Neural progenitor cell (in vitro differentiated cells): Measurements from ENCODE around the gene MYO15A. TPM values are rescaled to one million over a fixed set of nuclear protein-coding genes. Genes with fewer than 3 reads are reported as not detected.

ENCODE experiments used
- DNase-seq: peaks from one replicate; pipeline ENCODE4 v3.0.0-alpha.2; 2016; ENCODE audit warnings: low spot score
- H2AFZ ChIP-seq: fragments of 200-600 bp; sonication (generic); replicated peaks from 2 replicates; pipeline ENCODE4 v1.6.1; 2016; ENCODE audit warnings: antibody characterized with exemption
- H3F3A ChIP-seq: fragments of 200-600 bp; sonication (generic); 2 replicates; pipeline ENCODE4 v1.6.1; 2016; ENCODE audit warnings: antibody characterized with exemption, low read depth
- H3K27ac ChIP-seq: fragments of 200-600 bp; sonication (generic); 2 replicates; pipeline ENCODE4 v1.5.1; 2016; ENCODE audit warnings: mild to moderate bottlenecking
- H3K27me3 ChIP-seq: fragments of 200-600 bp; sonication (generic); 2 replicates; pipeline ENCODE4 v1.6.1; 2016; ENCODE audit warnings: mild to moderate bottlenecking, moderate library complexity
- H3K36me3 ChIP-seq: fragments of 200-600 bp; sonication (generic); 2 replicates; pipeline ENCODE4 v1.5.1; 2016
- H3K4me1 ChIP-seq: fragments of 200-600 bp; sonication (generic); 2 replicates; pipeline ENCODE4 v1.6.1; 2016; ENCODE audit warnings: mixed run types
- H3K4me2 ChIP-seq: fragments of 200-600 bp; sonication (generic); 2 replicates; pipeline ENCODE4 v1.6.1; 2016
- H3K4me3 ChIP-seq: fragments of 200-600 bp; sonication (generic); 2 replicates; pipeline ENCODE4 v1.5.1; 2016
- H3K79me2 ChIP-seq: fragments of 200-600 bp; sonication (generic); 2 replicates; pipeline ENCODE4 v1.6.1; 2016; ENCODE audit warnings: low read depth
- H3K9ac ChIP-seq: fragments of 200-600 bp; sonication (generic); 2 replicates; pipeline ENCODE4 v1.6.1; 2016
- H3K9me3 ChIP-seq: fragments of 200-600 bp; sonication (generic); 2 replicates; pipeline ENCODE4 v1.5.1; 2016; ENCODE audit warnings: low read depth
- H4K20me1 ChIP-seq: fragments of 200-600 bp; sonication (generic); 2 replicates; pipeline ENCODE4 v1.6.1; 2016; ENCODE audit warnings: low read depth
- H3K27ac Mint-ChIP-seq: 3 replicates; pipeline ENCODE4 v1.8.0; 2021; ENCODE audit warnings: mixed read lengths
- H3K27me3 Mint-ChIP-seq: 2 replicates; pipeline ENCODE4 v1.8.0; 2022; ENCODE audit warnings: low read depth, mild to moderate bottlenecking, inconsistent platforms, moderate library complexity, mixed read lengths; ENCODE audit not compliant: insufficient read depth
- H3K36me3 Mint-ChIP-seq: 3 replicates; pipeline ENCODE4 v1.8.0; 2021; ENCODE audit warnings: mixed read lengths
- H3K4me1 Mint-ChIP-seq: 3 replicates; pipeline ENCODE4 v1.8.0; 2021; ENCODE audit warnings: mixed read lengths
- H3K4me3 Mint-ChIP-seq: 3 replicates; pipeline ENCODE4 v1.8.0; 2021; ENCODE audit warnings: mild to moderate bottlenecking, moderate library complexity, mixed read lengths
- H3K9me3 Mint-ChIP-seq: 3 replicates; pipeline ENCODE4 v1.8.0; 2020; ENCODE audit warnings: mixed read lengths
- CTCF ChIP-seq: fragments of 200-600 bp; sonication (generic); IDR thresholded peaks from 2 replicates; pipeline ENCODE4 v1.5.1; 2017; ENCODE audit warnings: antibody characterized with exemption, mild to moderate bottlenecking
- EZH2 ChIP-seq: fragments of 200-600 bp; sonication (generic); IDR thresholded peaks from 2 replicates; pipeline ENCODE4 v1.6.1; 2017; ENCODE audit warnings: antibody characterized with exemption, mild to moderate bottlenecking, moderate library complexity
- EZH2phosphoT487 ChIP-seq: fragments of 200-600 bp; sonication (generic); IDR thresholded peaks from 2 replicates; pipeline ENCODE4 v1.6.1; 2017; ENCODE audit warnings: antibody characterized with exemption
- total RNA-seq: library from RNA; depleted of rRNA; stranded (reverse); fragments of >200 nt; gene quantifications from 2 replicates; pipeline ENCODE4 v1.2.3, GENCODE V29; 2015; ENCODE audit warnings: low replicate concordance

Gene MYO15A
- total RNA-seq, 1 donor from 2014 or later = 1.2 TPM

- TF ChIP-seq CTCF = no peak
- TF ChIP-seq EZH2phosphoT487 = no peak
- peaks cover 72% of the 10 kb centered on the region for H3K79me2 ChIP-seq
These were observed 77.5 kb downstream of the MYO15A start for GRCh38 chr17:18185832-18186626.

GRCh38 chr17:18186627-18186982 is 78.0 kb downstream of the MYO15A start:
- H3K4me1 ChIP-seq = peaks cover 34% of the 10 kb centered on the region
- peaks cover 25% of the 10 kb centered on the region for H3F3A ChIP-seq
- peaks cover 78% of the 10 kb centered on the region for H4K20me1 ChIP-seq
- H3K27me3 Mint-ChIP-seq = peaks cover 6% of the 10 kb centered on the region
- peaks cover 78% of the 10 kb centered on the region for H3K79me2 ChIP-seq
- no peak overlapping the region for H3K27ac Mint-ChIP-seq
- peak overlapping the region; percentile 42 for H3K9ac ChIP-seq
- H3K9me3 ChIP-seq = no peaks in the 10 kb centered on the region
- H3K4me3 ChIP-seq = peak overlapping the region; percentile 72
- no peak for DNase-seq
- no peaks in the 10 kb centered on the region for H3K9me3 Mint-ChIP-seq
- no peak overlapping the region for H2AFZ ChIP-seq
- H3K36me3 ChIP-seq = no peaks in the 10 kb centered on the region
- H3K36me3 Mint-ChIP-seq = peaks cover 41% of the 10 kb centered on the region
- TF ChIP-seq EZH2 (no peak), EZH2phosphoT487 (no peak)
- peak overlapping the region; percentile 92 for H3K4me2 ChIP-seq
- H3K27me3 ChIP-seq = no peaks in the 10 kb centered on the region
- H3K4me3 Mint-ChIP-seq = peak overlapping the region; percentile 97
- no peak overlapping the region for H3K27ac ChIP-seq
- peaks cover 67% of the 10 kb centered on the region for H3K4me1 Mint-ChIP-seq

More at GRCh38 chr17:18185832-18186626, 77.5 kb downstream of the MYO15A start:
- Histone ChIP-seq H4K20me1 (peaks cover 72% of the 10 kb centered on the region), H3K9ac (peak overlapping the region; percentile 42), H3K27me3 (no peaks in the 10 kb centered on the region), H3K4me1 (peaks cover 34% of the 10 kb centered on the region), H3K9me3 (no peaks in the 10 kb centered on the region), H3K4me3 (peak overlapping the region; percentile 72), H3K36me3 (no peaks in the 10 kb centered on the region), H3K4me2 (peak overlapping the region; percentile 92), H3K27ac (no peak overlapping the region), H3F3A (peaks cover 25% of the 10 kb centered on the region), H2AFZ (no peak overlapping the region)
- Mint-ChIP-seq H3K4me3 (peak overlapping the region; percentile 97), H3K36me3 (peaks cover 36% of the 10 kb centered on the region), H3K27me3 (peaks cover 6% of the 10 kb centered on the region), H3K27ac (no peak overlapping the region), H3K4me1 (peaks cover 67% of the 10 kb centered on the region), H3K9me3 (no peaks in the 10 kb centered on the region)
- no peak for DNase-seq

DNA sequence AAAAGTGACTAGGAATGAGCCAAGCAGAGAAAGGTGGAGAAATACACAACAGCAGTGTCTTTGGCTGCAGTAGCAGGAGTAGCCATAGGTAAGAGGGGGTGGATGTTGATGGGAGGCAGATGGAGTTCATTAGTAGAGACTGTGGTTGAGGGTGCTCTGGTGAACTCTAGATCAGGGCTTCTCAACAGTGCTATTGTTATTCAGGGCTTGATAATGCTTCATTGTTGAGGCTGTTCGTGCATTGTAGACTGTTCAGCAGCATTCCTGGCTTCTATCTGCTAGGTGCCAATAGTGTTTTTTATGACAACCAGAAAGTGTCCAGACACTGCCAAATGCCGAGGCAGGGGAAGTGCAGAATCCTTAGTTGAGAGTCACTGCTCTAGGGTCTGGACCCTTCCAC is 78.7 kb downstream of the MYO15A start:
- Mint-ChIP-seq H3K4me3 (peak overlapping the region; percentile 97), H3K4me1 (peaks cover 60% of the 10 kb centered on the region), H3K27ac (no peak overlapping the region), H3K9me3 (no peaks in the 10 kb centered on the region), H3K27me3 (peaks cover 6% of the 10 kb centered on the region), H3K36me3 (peaks cover 41% of the 10 kb centered on the region)
- DNase-seq = no peak
- no peak overlapping the region for H2AFZ ChIP-seq
- H3K4me3 ChIP-seq = peak overlapping the region; percentile 72
- peak overlapping the region; percentile 42 for H3K9ac ChIP-seq
- H3K36me3 ChIP-seq = no peaks in the 10 kb centered on the region
- no peak overlapping the region for H3K27ac ChIP-seq
- H3F3A ChIP-seq = peaks cover 19% of the 10 kb centered on the region
- peak overlapping the region; percentile 92 for H3K4me2 ChIP-seq
- H3K9me3 ChIP-seq = no peaks in the 10 kb centered on the region
- H3K79me2 ChIP-seq = peaks cover 84% of the 10 kb centered on the region
- H3K4me1 ChIP-seq = peaks cover 31% of the 10 kb centered on the region
- peaks cover 84% of the 10 kb centered on the region for H4K20me1 ChIP-seq
- no peaks in the 10 kb centered on the region for H3K27me3 ChIP-seq
- no peak for TF ChIP-seq CTCF
- no peak for TF ChIP-seq EZH2
- no peak for TF ChIP-seq EZH2phosphoT487
